H1 (cell line): Measurements from ENCODE around the gene PRKCSH. TPM values are rescaled to one million over a fixed set of nuclear protein-coding genes. Genes with fewer than 3 reads are reported as not detected.

Source experiments
- CTCF ChIA-PET: fragments of 300-600 bp; sonication (Branson Sonifier 250); formaldehyde crosslinking; loops from one replicate; lab custom pipeline; 2021; ENCODE audit not compliant: partially characterized antibody; lab: Charles Lee
- POLR2A ChIA-PET: fragments of 300-600 bp; sonication (Branson Sonifier 250); formaldehyde crosslinking; loops from one replicate; lab custom pipeline; 2021; ENCODE audit warnings: inconsistent platforms; ENCODE audit not compliant: partially characterized antibody; lab: Charles Lee
- DNase-seq, 2 experiments: peaks; one replicate each; pipeline versions ENCODE4 v3.0.0 to v3.0.0-alpha.2; 2010 to 2022; ENCODE audit warnings: low spot score in 2 of 2, low read depth in 1 of 2, mixed read lengths in 1 of 2
- FAIRE-seq: peaks from 2 replicates; lab custom pipeline; 2011; peaks lifted over from hg19 to GRCh38; lab: Jason Lieb, UNC
- H2AFZ ChIP-seq: 2 replicates; pipeline ENCODE4 v1.8.1; 2012; ENCODE audit warnings: low read length, inconsistent platforms
- H2AK5ac ChIP-seq: 2 replicates; pipeline ENCODE4 v1.6.1; 2013; ENCODE audit warnings: low read depth, low read length
- H2BK120ac ChIP-seq: replicated peaks from 2 replicates; pipeline ENCODE3; 2013; ENCODE audit warnings: low read depth, low read length, inconsistent platforms
- H2BK12ac ChIP-seq: 2 replicates; pipeline ENCODE4 v1.6.1; 2013; ENCODE audit warnings: low read depth, low read length
- H2BK15ac ChIP-seq: 2 replicates; pipeline ENCODE4 v1.6.1; 2013; ENCODE audit warnings: low read length
- H2BK20ac ChIP-seq: 2 replicates; pipeline ENCODE4 v1.6.1; 2013; ENCODE audit warnings: low read length
- H2BK5ac ChIP-seq: 2 replicates; pipeline ENCODE4 v1.6.1; 2013; ENCODE audit warnings: low read depth, low read length
- H3K14ac ChIP-seq: 2 replicates; pipeline ENCODE4 v1.6.1; 2013; ENCODE audit warnings: inconsistent platforms; ENCODE audit not compliant: insufficient read length
- H3K18ac ChIP-seq: 2 replicates; pipeline ENCODE4 v1.6.1; 2013; ENCODE audit warnings: low read length; ENCODE audit errors: extremely low read depth
- H3K23ac ChIP-seq: 2 replicates; pipeline ENCODE4 v1.6.1; 2013; ENCODE audit warnings: inconsistent platforms; ENCODE audit not compliant: insufficient read length
- H3K23me2 ChIP-seq: 2 replicates; pipeline ENCODE4 v1.6.1; 2013; ENCODE audit warnings: low read depth, low read length
- H3K27ac ChIP-seq: 2 replicates; pipeline ENCODE4 v1.6.1; 2011; ENCODE audit warnings: low read depth, low read length, inconsistent platforms
- H3K27me3 ChIP-seq, 4 experiments: replicated peaks in 1 of 4; 1 replicate in 1 of 4; 2 replicates in 3 of 4; pipeline versions ENCODE4 v1.6.1 to v1.8.1; 2011 to 2013; ENCODE audit warnings: low read length in 3 of 4, mild to moderate bottlenecking in 3 of 4, inconsistent platforms in 2 of 4, mixed read lengths in 2 of 4, moderate library complexity in 1 of 4; ENCODE audit not compliant: control insufficient read depth in 3 of 4, insufficient read depth in 3 of 4; ENCODE audit errors: extremely low read depth in 1 of 4
- H3K36me3 ChIP-seq, 4 experiments: 2 replicates each; pipeline versions ENCODE4 v1.6.1 to v1.8.1; 2011 to 2013; ENCODE audit warnings: mild to moderate bottlenecking in 4 of 4, low read length in 3 of 4, moderate library complexity in 2 of 4, control low read depth in 1 of 4, inconsistent platforms in 1 of 4; ENCODE audit not compliant: insufficient read depth in 4 of 4, control insufficient read depth in 2 of 4
- H3K4ac ChIP-seq: replicated peaks from 2 replicates; pipeline ENCODE3; 2013; ENCODE audit warnings: low read length, low read depth, mixed read lengths, inconsistent platforms; ENCODE audit not compliant: insufficient read length
- H3K4me1 ChIP-seq, 4 experiments: replicated peaks in 1 of 4; 1 replicate in 1 of 4; 2 replicates in 3 of 4; pipeline versions ENCODE4 v1.6.1 to v1.8.1; 2011 to 2013; ENCODE audit warnings: low read length in 3 of 4, inconsistent platforms in 2 of 4, mixed read lengths in 1 of 4; ENCODE audit not compliant: insufficient read depth in 4 of 4, control insufficient read depth in 3 of 4
- H3K4me2 ChIP-seq, 2 experiments: 2 replicates each; pipeline versions ENCODE4 v1.6.1 to v1.8.1; 2011 to 2013; ENCODE audit warnings: low read depth in 2 of 2, low read length in 2 of 2, control low read depth in 1 of 2, inconsistent platforms in 1 of 2, mild to moderate bottlenecking in 1 of 2; ENCODE audit not compliant: insufficient read depth in 1 of 2
- H3K4me3 ChIP-seq, 4 experiments: fragments of 200-600, 300-600 bp in 1 of 4; sonication (generic), shearing (Covaris generic), sonication (Bioruptor Twin) in 1 of 4; 2 replicates each; pipeline versions ENCODE4 v1.5.1 to v1.8.1; 2011 to 2016; ENCODE audit warnings: low read length in 4 of 4, low read depth in 3 of 4, control low read depth in 2 of 4, inconsistent platforms in 2 of 4, mild to moderate bottlenecking in 2 of 4, mixed read lengths in 1 of 4, moderate library complexity in 1 of 4; ENCODE audit not compliant: insufficient read depth in 2 of 4; ENCODE audit errors: extremely low read depth in 1 of 4
- H3K56ac ChIP-seq: replicated peaks from 2 replicates; pipeline ENCODE3; 2013; ENCODE audit warnings: low read depth, mild to moderate bottlenecking, mixed read lengths, low read length, inconsistent platforms; ENCODE audit not compliant: insufficient read length
- H3K79me1 ChIP-seq: 2 replicates; pipeline ENCODE4 v1.6.1; 2013; ENCODE audit warnings: low read depth, low read length, control low read depth
- H3K79me2 ChIP-seq, 2 experiments: 2 replicates each; pipeline versions ENCODE4 v1.6.1 to v1.8.1; 2012 to 2013; ENCODE audit warnings: low read length in 2 of 2, mild to moderate bottlenecking in 2 of 2, inconsistent platforms in 1 of 2; ENCODE audit not compliant: insufficient read depth in 2 of 2, control insufficient read depth in 1 of 2
- H3K9ac ChIP-seq, 4 experiments: replicated peaks in 1 of 4; 1 replicate in 1 of 4; 2 replicates in 3 of 4; pipeline versions ENCODE4 v1.6.1 to v1.8.1; 2011 to 2013; ENCODE audit warnings: low read depth in 3 of 4, low read length in 3 of 4, control low read depth in 2 of 4, mild to moderate bottlenecking in 2 of 4, moderate library complexity in 2 of 4, inconsistent platforms in 1 of 4; ENCODE audit errors: extremely low read depth in 1 of 4
- H3K9me3 ChIP-seq, 2 experiments: 2 replicates each; pipeline versions ENCODE4 v1.6.1 to v1.8.1; 2012 to 2013; ENCODE audit warnings: mild to moderate bottlenecking in 2 of 2, moderate library complexity in 2 of 2, control low read depth in 1 of 2, inconsistent platforms in 1 of 2, low read depth in 1 of 2, low read length in 1 of 2, mixed read lengths in 1 of 2; ENCODE audit not compliant: insufficient read depth in 2 of 2
- H4K20me1 ChIP-seq, 2 experiments: replicated peaks in 1 of 2; 2 replicates each; pipeline versions ENCODE3 to v1.8.1; 2011 to 2013; ENCODE audit warnings: inconsistent platforms in 2 of 2, low read length in 2 of 2, mild to moderate bottlenecking in 1 of 2; ENCODE audit not compliant: insufficient read depth in 2 of 2, control insufficient read depth in 1 of 2
- H4K5ac ChIP-seq: 2 replicates; pipeline ENCODE4 v1.6.1; 2013; ENCODE audit warnings: low read length, low read depth, mixed read lengths, inconsistent platforms; ENCODE audit not compliant: insufficient read length
- H4K8ac ChIP-seq: 2 replicates; pipeline ENCODE4 v1.8.0; 2013; ENCODE audit warnings: mild to moderate bottlenecking, moderate library complexity, low read length, inconsistent platforms; ENCODE audit not compliant: insufficient read depth; ENCODE audit errors: extremely low read depth
- H4K91ac ChIP-seq: replicated peaks from 2 replicates; pipeline ENCODE3; 2013; ENCODE audit warnings: low read length, mixed read lengths, inconsistent platforms; ENCODE audit not compliant: insufficient read length
- CBX8 ChIP-seq: fragments of 300-800, 300-1000 bp; sonication (generic); IDR thresholded peaks from 2 replicates; pipeline ENCODE4 v1.7.1; 2016; ENCODE audit warnings: low read depth, low read length, borderline replicate concordance
- CEBPB ChIP-seq: IDR thresholded peaks from 2 replicates; pipeline ENCODE4 v1.6.1; 2012; ENCODE audit warnings: low read depth, low read length
- JUN ChIP-seq: IDR thresholded peaks from 2 replicates; pipeline ENCODE4 v1.6.1; 2011; ENCODE audit warnings: low read depth, mild to moderate bottlenecking, improper control_type of control experiment, low read length
- KDM5A ChIP-seq: fragments of 200-600 bp; IDR thresholded peaks from 2 replicates; pipeline ENCODE4 v1.7.1; 2012; ENCODE audit warnings: mild to moderate bottlenecking, low read length, inconsistent platforms, mixed read lengths
- POLR2A ChIP-seq, 2 experiments: IDR thresholded peaks; 1 replicate in 1 of 2; 2 replicates in 1 of 2; pipeline ENCODE4 v1.6.1; 2011; ENCODE audit warnings: low read depth in 2 of 2, low read length in 2 of 2, mild to moderate bottlenecking in 2 of 2; ENCODE audit errors: control extremely low read depth in 1 of 2
- RBBP5 ChIP-seq: IDR thresholded peaks from 2 replicates; pipeline ENCODE4 v1.7.1; 2012; ENCODE audit warnings: low read depth, mild to moderate bottlenecking, inconsistent platforms, low read length, moderate library complexity, borderline replicate concordance
- SP4 ChIP-seq: IDR thresholded peaks from 2 replicates; pipeline ENCODE4 v1.6.1; 2012; ENCODE audit warnings: low read length, inconsistent platforms
- SUZ12 ChIP-seq: fragments of 200-600 bp; sonication (generic); IDR thresholded peaks from 2 replicates; pipeline ENCODE4 v1.6.1; 2012; ENCODE audit warnings: mild to moderate bottlenecking, inconsistent platforms, low read length, moderate library complexity, mixed read lengths
- TBP ChIP-seq: IDR thresholded peaks from 2 replicates; pipeline ENCODE4 v1.6.1; 2011; ENCODE audit warnings: low read depth, low read length, improper control_type of control experiment
- TCF12 ChIP-seq: IDR thresholded peaks from 2 replicates; pipeline ENCODE4 v1.6.1; 2011; ENCODE audit warnings: low read depth, mild to moderate bottlenecking, low read length
- YY1 ChIP-seq: IDR thresholded peaks from 2 replicates; pipeline ENCODE4 v1.6.1; 2011; ENCODE audit warnings: low read depth, mild to moderate bottlenecking, low read length
- WGBS, 2 experiments: shearing (Covaris generic) in 1 of 2; methylation state at CpG; one replicate each; pipeline versions ENCODE4 v1.1.6 to v1.1.7; 2013 to 2015; ENCODE audit warnings: low lambda C conversion rate in 2 of 2, mixed read lengths in 2 of 2, inconsistent platforms in 1 of 2, low coverage in 1 of 2, missing lambda C conversion rate in 1 of 2; ENCODE audit not compliant: insufficient replicate concordance in 2 of 2, insufficient coverage in 1 of 2, insufficient read length in 1 of 2; ENCODE audit errors: extremely low coverage in 1 of 2, missing lambda C conversion rate in 1 of 2; 5-methylcytosine and 5-hydroxymethylcytosine counted together
- polyA plus RNA-seq, 7 experiments: library from polyadenylated mRNA; depleted of rRNA in 3 of 7; stranded (reverse) in 5 of 7; unstranded in 2 of 7; fragments of >200 nt in 5 of 7; fragments of 200-250 nt in 2 of 7; gene quantifications; 1 replicate in 5 of 7; 2 replicates in 1 of 7; 4 replicates in 1 of 7; pipeline versions ENCODE4 v1.2.1 to v1.2.3, GENCODE V29; 2011 to 2013; ENCODE audit warnings: missing spikeins in 2 of 7, mixed read lengths in 2 of 7
- total RNA-seq: library from RNA; stranded (reverse); fragmentation: NEBNext Ultra II Directional; extraction: Animal tissue kit (Norgen Biotek cat#: 25700); gene quantifications from 2 replicates; pipeline ENCODE4 v1.2.1, GENCODE V29; 2021
- TF ChIP-seq, protein P1 (sequence below): IDR thresholded peaks from 2 replicates; pipeline ENCODE4 v1.6.1; 2012; ENCODE audit warnings: inconsistent platforms

Gene PRKCSH
- total and polyA plus RNA-seq, 2 of the 8 experiments (the other 6 are each of a cell fraction or from before 2014, with no cell fraction given), result 97.2 to 337 TPM

DNA sequence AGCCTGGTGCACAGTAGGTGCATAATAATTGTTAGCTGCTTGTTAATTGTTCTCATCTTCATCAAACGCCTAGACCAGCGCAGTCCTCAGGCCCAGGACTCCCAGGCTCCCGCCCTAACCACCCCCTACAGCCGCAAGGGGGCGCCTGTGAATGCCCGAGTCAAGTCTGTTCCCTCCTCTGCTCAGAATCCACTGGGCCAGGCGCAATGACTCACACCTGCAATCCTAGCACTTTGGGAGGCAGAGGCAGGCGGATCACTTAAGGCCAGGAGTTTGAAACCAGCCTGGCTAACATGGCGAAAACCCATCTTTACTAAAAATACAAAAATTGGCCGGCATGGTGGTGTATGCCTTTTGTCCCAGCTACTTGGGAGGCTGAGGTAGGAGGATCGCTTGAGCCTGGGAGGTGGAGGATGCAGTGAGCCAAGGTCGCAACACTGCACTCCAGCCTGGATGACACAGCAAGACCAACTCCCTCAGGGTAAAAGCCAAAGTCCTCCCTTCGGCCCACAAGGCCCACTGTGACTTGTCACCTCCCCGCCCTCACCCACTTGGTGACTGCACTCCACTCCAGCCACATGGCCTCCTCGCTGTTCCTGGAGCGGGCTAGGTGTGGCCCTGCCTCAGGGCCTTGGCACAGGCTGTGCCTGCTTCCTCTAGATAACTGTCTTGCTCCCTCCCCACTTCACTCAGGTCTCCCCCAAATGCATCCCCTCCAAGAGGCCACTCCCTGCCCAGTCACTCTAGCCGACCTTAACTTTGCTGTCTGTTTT is 61.1 kb downstream of the PRKCSH start:
- H2AFZ ChIP-seq, result no peak overlapping the region
- FAIRE-seq, result no peak
- TF ChIP-seq, protein P1, sequence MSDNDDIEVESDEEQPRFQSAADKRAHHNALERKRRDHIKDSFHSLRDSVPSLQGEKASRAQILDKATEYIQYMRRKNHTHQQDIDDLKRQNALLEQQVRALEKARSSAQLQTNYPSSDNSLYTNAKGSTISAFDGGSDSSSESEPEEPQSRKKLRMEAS, result no peak
- TF ChIP-seq RBBP5 (no peak), POLR2A (IDR thresholded peaks at IDR 0.05; ENCODE audit: control extremely low read depth in 1 of 2, low read depth in 2 of 2, low read length in 2 of 2) (no peak), CBX8 (no peak), YY1 (0 out of 2 replicates have a peak, but pooled peaks have one; percentile 18), KDM5A (no peak), SP4 (no peak), CEBPB (no peak), TBP (no peak), JUN (no peak; the same call in 1 of the 2 replicates), SUZ12 (no peak), TCF12 (no peak)

More for the DNA sequence above, 61.1 kb downstream of the PRKCSH start:
- Histone ChIP-seq H3K79me1 (no peaks in the 10 kb centered on the region; the same call in 1 of the 2 replicates), H3K9ac (no peak overlapping the region), H2BK5ac (no peak overlapping the region), H3K14ac (no peak overlapping the region), H4K8ac (no peak overlapping the region), H3K56ac (no peak overlapping the region), H3K4me2 (no peak overlapping the region), H3K27me3 (no peaks in the 10 kb centered on the region), H3K4me1 (no peaks in the 10 kb centered on the region), H2BK120ac (no peak overlapping the region), H3K79me2 (no peaks in the 10 kb centered on the region), H3K23me2 (no peaks in the 10 kb centered on the region), H4K20me1 (peaks cover 1 to 3% of the 10 kb centered on the region in 2 experiments), H3K18ac (no peak overlapping the region), H2BK20ac (no peak overlapping the region), H3K4ac (no peak overlapping the region), H3K9me3 (no peaks in the 10 kb centered on the region), H3K4me3 (no peak overlapping the region), H3K23ac (no peak overlapping the region), H2AK5ac (0 out of 2 replicates have a peak overlapping the region, but pooled peaks have one; percentile 32), H3K27ac (no peak overlapping the region), H2BK15ac (no peak overlapping the region), H3K36me3 (peaks cover 0 to 3% (median 0%) of the 10 kb centered on the region in 4 experiments; a peak in 2 of 8 replicates), H4K5ac (no peak overlapping the region), H4K91ac (no peak overlapping the region), H2BK12ac (0 out of 2 replicates have a peak overlapping the region, but pooled peaks have one; percentile 27)
- peak; percentile 57 to 96 for DNase-seq
- ChIA-PET POLR2A (interaction anchor here (1.0 to 1.4 kb wide), 4 partner anchors 9 to 122 kb away, joined by 3 to 5 read pairs (median 3); partner anchors contain the start of genes ECSIT, SWSAP1 and ZNF653), CTCF (interaction anchor here (0.7 to 4.7 kb wide), 9 partner anchors 12 to 999 kb away, joined by 3 to 37 read pairs (median 3); no protein-coding TSS in a partner anchor)
- WGBS, 2 experiments, result 60% methylated on average over 17 of the region's 17 CpGs; no CpG with 5 or more reads in 1 of the 2 experiments
